GM21619 (cell line): ENCODE results near the gene ITPR1.
A peak's percentile ranks its signal among the peaks of the same experiment; 100 is the strongest.

ENCODE experiments used
- ATAC-seq: cut with Tn5 transposase; IDR thresholded peaks from one replicate; pipeline ENCODE4 v1.9.1; 2021; ENCODE audit not compliant: unreplicated experiment

Gene ITPR1

DNA sequence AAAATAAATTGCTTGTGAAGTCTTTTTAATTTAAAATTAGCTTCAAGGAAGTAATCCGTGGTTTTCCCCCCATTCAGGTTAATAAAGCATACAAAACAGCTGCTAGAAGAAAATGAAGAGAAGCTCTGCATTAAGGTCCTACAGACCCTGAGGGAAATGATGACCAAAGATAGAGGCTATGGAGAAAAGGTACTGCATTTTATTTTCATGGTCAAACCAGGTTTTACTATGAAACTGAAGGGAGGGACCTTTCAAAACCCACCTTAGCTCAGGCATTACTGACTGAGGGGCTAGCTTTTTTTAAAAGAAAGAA, 218.5 kb downstream of the ITPR1 start:
- peak; percentile 28 for ATAC-seq

DNA sequence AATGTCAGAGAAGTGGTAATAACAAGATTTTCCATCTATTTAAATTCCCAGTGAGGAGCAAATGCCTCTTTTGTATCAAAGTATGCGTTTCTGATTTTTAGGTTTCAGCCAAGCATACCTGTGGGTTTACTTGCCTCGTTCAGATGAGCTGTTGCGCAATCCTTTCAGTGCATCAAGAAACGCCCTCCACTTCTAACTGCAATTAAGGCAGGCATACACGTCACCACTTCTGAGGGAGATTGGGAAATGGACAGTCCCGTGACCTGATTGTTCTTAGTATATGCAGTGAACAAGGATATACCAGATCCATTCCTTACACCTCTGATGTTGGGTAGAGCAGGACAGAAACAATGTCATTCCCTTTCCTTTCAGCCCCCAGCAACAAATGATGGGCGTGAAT, 219.0 kb downstream of the ITPR1 start:
- ATAC-seq: no peak

DNA sequence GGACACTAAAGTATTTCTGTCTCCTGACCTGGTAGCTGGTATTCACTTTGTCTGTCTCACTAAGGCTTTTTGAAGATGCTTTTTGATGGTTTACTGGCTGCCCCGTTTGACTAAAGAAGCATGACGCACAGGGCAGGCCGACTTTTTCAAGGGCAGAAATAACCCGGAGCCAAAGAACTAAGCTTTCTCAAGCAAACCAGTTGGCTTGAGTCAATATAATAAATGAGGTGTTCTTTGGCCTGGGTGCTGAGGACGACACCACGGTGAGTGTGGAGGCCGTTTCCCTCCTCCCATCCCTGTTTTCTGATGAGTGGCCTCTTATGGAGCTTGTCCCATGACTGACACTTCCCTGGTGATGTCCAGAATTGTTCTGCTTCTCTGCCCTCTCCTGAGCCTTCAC, 220.9 kb downstream of the ITPR1 start:
- ATAC-seq: no peak

DNA sequence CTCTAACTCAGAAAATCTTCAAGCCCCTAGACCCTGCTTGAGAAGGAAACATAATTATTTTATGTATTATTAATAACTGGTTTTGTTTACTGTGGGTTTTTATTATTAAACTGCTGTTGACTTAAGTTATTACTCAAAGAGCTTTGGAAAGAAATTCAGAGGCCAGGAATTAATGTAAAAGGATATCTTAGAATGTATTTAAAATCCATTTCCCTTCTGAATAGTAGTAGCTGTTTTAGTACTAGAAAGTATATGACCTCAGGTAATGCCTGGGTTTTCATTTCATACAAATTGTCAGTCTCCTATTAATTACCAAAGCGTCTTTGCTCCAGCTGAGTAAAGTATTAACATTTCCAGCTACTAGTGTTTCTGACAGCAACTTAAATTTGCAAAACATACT, 223.1 kb downstream of the ITPR1 start:
- no peak for ATAC-seq

DNA sequence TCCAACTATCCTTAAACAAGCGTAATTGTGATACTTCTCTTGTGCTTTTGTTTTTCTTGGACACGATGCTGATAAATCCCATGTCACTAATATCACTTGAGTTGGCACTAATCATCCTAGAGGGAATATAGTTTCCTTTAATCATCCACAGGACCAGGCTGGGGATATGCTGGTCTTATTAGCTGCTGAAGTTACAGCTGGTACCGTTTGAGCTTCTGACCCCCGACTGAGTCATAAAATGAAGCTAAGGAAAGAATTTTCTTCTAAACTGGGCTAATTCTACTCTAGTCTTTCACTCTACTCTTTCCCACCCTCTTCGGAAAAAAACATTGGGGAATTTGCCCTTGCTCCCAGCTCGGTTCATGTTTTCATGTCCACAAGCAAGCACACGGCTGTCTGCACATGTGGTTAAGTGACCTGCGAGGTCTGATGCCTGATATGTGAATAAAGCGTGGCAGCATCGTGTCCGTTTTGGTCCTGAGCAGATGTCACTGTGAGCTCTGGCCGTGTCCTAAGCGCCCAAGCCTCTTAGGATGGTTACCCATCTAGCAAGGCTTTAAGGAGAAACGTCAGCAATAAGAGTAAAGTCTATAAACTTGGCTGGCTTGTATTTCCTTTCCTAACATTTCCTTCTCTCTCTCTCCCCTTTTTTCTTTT, 223.7 kb downstream of the ITPR1 start:
- no peak for ATAC-seq

DNA sequence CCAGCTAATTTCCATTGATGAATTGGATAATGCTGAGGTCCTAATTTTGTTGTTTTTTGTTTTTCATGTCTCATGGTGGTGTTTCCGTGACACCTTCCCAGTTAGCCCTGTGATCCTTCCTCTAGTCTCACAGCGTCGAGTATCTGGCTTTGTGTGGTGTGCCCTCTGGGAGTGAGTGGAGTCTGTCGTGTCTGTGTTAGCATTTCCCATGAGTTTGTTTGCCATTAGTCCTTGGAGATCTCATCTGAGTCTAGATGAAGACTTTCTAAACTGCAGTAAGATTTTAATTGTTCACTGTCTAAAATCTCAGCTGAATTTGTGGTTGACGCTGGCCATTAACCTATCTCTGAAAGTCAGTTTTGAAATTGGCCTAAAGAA, 224.2 kb downstream of the ITPR1 start:
- ATAC-seq: no peak

DNA sequence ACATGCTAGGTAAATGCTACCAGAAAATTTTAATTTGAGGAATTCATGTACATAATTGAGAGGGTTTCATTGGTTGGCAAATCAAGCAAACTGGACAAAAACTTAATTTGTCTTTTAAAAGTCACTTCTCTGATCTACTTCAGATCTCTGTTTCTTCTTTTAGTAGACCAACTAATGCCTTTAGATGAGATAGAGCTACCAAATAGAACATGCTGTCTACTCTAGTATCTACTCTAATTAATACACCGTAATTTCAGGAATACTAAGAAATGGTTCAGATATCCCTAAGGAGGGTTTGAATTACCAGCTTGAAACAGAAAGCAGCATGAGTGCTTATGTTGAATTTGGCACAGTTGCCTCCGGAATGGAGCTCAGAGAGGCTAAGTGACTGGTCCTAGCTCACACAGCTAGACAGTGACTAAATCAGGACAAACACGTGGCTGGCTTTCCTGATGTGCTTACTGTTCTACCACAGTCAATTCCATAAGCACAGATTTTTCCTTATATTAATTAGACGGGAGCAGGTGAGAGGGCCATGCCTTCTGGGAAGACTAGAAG, 225.1 kb downstream of the ITPR1 start:
- ATAC-seq: no peak

DNA sequence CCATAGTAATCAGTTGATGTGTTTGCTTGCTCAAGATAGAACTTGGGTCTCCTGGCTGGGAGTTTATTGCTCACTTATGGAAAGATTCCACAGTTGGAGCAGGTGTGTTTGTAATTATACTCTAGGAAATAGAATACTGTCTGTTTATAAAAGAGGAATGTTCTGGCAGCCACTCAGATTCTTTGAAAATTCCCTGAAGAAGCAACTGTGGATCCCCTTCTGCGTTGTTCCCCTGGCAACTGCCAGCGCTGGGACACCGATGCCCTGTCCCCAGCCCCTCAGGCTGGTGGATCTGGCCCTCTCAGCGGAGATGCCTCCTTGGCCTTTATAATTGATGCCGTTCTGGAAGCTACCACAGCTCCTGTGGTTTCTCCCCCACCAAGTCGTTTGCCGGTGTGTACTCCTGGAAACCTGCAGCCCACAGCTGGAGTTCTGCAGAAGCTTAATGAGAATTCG, 225.9 kb downstream of the ITPR1 start:
- ATAC-seq: no peak

DNA sequence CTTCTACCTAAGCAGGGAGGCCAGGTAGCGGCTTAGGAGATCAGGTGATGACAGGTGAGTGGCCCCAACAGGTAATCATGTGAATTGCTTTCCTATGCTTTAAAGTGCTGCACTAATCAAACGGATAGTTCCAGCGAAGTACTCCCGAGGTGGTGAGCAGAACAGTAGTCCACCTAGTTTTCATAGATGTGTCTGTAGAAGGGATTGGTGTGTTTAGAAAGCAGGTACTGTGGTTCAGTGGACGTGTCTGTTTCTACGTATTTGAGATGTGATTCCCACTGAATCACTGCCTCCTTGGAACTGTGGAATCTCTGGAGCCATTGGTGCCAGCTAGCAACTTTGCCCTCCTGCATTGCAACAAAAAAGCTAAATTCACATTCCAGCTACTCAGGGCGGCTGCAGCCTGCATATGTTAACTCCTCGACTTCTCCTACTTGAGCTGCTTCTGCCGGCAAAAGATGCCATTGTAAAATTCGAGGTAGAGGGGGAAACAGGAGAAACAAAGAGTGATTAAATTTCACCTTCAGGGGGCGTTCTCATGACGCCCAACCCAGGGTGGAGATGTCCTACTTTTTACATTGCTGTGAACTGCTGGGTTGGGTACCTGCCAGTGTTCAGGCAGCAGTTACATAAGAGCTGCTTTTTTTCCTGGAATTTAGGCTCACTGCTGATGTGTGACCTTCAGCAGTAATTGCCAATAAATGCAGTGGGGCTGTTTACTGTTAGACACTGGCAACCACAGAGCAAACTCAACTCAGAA, 227.3 kb downstream of the ITPR1 start:
- ATAC-seq: no peak

DNA sequence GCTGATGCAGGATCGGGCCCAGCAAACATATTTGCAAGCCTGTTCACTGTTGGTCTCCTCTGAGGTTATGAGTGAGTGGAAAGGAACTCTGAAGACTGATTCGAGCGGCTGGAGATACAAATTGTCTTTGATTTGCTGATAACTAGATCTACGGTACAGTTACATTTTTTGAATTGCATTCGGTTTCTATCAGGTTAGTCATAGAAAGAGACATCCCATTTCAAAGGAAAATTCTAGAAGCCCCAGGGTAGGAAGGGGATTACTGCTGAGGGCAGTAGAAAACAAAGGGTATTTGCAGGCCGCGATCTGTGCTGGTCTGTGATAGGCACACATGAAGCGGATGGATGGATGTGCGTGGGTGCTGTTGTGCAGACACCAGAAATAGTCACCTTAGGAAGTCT, 228.4 kb downstream of the ITPR1 start:
- no peak for ATAC-seq

DNA sequence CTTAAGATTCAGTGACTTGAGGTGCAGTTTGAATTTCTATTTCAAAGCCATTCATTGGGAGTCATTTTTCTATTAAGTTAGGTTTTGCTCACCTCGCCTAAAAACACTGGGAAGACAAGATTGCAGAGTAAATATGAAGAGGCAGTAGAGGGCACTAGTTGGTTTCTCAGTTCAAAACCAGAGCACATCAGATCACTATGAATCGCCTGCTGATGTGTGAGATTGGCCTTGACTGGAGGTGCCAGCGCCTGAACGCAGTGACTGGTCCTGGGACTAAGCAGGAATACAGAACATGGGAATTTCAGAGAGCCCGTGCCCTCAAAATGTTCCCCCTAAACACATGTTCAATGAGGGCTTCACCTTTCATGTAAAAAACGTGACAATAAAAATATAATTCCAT, 229.0 kb downstream of the ITPR1 start:
- ATAC-seq: peak; percentile 53

DNA sequence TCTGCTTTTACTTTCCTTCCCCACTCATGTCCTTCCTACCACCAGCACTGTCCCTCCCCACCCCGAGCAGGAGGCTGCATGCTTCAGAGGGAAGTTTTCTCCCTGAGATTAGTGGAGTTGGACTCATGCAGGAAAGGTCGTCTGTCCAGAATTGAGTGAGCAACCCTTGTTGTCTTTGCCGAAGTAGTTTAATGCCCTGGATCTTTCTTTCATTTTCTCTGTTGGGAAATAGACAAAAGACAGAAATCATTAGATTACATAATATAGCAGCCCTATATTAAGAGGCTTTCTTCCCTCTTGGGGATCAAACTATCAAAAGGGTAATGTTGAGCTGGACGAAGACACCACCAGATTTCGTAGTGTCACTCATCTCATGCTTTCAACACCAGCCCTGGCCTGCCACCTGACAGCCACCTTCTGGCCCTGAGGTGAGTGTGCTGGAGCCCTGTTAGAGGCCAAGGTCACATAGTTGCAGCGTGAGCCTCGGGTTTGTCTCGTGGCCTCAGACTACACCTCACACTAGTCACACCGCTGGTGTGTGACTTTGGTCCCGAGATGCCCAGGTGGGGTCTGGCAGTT, 231.0 kb downstream of the ITPR1 start:
- no peak for ATAC-seq

DNA sequence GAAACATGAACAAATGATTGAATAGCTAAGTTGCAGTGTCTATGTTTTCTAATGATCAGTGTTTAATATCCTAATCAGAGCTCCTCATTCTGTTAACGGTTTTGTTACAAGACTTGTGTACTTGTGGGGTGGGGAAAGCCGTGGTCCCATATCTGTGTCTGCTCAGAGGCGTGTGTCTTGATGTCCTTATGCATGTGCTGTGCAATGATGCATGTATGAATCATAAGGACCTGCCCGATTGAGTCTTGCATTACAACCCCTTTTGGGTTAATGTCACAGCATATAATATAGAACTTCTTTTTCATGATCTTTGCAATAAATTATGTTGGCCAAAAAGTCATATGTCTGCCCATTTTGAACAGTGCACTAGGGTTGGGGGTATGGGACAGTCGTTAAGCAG, 233.4 kb downstream of the ITPR1 start:
- ATAC-seq: no peak

DNA sequence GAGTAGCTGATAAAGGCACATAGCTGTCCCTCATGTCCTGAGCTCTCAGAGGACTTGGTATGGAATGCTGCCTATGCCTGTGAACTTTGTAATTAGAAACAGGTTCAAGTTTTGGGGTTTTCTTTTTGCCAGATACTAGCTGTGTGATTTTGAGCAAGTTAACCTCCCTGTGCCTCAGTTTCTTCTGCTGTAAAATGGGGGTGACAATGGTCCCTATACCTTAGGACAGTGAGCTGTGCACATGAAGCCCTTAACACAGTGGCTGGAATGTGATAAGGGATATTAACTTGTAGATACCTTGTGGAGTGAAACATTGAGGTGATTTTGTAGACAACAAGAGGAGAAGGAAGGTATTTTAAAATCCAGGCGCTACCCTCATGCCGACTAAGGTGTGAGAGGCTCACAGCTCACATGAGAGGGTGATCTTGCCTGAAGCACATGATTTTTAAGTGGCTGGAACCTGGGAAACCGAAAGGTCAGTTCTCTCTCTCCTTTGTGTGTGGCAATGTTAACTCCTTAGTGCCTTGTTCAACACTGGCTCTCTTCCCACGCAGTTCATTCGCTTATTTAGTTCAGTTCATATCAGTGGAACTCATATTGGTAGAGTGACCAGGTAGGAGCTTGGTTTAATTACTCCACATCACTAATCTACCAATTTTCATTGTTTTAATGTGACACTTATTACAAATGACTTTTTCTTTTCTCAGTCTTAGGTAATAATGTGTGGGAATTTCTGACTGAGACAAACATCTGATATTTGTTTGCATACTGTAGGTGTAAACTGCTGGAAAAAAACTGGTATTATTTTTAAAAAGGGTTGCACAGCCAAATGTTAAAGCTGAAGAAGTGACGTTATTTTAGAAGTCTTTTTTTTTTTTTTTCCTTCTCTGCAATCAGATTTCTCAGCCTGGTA, 236.2 kb downstream of the ITPR1 start:
- ATAC-seq: no peak

DNA sequence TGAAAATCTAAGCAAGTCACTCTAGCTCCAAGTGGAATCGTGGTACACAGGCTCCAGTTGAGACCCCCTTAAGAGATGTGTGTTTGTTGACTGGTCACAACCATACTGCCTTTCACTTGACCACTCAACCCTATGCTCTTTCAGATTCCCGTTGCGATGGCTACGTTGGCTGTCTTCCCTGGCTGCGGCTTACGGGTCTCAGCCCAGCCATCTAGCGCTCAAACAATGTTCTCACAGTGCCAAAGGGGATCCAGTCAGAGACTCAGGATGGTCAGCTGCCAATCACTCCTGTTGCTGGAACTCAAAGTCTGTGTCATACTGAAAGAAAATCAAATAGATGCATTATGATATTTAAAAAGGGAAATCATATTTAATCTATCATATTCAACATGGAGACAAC, 237.6 kb downstream of the ITPR1 start:
- ATAC-seq: no peak

DNA sequence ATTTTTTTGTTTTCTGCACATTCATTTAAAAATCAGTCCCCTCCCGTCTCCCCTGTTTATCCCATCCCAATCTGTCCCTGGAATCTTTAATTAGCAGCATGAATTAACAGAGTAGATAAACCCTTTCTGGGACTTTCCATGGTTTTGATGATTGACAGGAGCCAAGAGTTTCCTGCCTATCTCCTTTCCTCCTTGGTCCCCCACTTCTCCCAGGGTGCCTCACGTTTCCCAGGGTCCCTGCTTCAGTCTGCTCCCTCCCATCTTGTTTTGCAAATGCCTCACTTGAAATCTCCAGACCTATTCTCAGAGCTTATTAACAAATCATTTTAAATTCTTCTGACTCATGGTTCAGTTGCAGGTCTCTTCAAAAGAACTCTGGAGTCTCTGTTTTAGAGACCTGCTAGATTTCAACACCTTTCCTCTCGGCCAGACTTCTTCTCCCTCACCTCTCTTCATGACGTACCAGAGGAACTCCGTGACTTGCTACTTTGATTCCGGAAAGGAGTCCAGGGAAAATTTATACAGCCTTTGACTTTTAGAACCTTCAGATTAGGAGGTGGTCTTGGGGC, 238.5 kb downstream of the ITPR1 start:
- ATAC-seq: no peak

DNA sequence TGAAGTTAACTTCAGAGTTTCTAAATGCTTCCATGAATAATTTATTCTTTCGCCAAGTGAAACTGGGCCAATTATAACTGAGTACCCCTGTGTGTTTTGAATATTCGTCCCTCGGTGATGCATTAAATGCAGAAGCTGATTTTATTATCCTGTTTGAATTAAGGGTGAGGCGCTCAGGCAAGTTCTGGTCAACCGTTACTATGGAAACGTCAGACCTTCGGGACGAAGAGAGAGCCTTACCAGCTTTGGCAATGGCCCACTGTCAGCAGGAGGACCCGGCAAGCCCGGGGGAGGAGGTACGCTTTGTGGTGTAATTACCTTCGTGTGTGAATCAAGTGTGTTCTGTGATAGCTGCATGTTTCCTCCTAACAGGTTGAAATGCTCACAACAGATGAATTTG, 239.8 kb downstream of the ITPR1 start:
- ATAC-seq: no peak

DNA sequence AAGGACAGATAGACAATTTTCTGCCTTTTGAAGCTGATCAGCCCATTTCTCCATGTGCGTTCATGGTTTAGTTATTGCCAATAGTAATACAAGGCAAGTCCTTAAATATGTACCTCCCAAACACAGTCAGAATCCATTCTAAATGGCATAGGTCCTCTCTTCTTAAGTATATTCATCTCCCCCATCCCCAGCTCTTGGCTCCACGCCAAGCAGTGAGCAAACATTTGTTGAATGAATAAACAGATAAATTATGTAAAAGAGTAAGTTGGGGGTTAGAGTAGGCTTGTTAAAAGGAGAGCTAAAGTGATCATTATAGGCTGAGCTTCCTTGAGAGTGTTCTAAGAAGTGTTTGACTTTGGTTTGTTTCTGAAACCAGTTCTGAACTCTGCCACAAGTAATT, 241.3 kb downstream of the ITPR1 start:
- ATAC-seq: no peak

DNA sequence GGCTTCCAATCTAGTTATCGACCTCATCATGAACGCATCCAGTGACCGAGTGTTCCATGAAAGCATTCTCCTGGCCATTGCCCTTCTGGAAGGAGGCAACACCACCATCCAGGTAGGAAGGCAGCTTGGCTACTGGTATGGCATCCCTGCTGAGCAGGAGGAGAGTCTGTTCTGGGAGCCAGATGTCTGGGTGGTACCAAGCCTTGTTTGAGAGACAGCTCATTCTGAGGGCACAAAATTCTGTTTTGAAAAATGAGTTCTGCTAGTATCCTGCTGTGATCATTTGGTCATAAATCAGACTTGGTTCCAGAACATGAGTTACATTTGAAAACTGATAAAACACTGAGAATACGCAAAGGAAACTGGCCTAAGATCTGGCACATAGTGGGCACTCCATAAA, 242.1 kb downstream of the ITPR1 start:
- ATAC-seq: no peak

DNA sequence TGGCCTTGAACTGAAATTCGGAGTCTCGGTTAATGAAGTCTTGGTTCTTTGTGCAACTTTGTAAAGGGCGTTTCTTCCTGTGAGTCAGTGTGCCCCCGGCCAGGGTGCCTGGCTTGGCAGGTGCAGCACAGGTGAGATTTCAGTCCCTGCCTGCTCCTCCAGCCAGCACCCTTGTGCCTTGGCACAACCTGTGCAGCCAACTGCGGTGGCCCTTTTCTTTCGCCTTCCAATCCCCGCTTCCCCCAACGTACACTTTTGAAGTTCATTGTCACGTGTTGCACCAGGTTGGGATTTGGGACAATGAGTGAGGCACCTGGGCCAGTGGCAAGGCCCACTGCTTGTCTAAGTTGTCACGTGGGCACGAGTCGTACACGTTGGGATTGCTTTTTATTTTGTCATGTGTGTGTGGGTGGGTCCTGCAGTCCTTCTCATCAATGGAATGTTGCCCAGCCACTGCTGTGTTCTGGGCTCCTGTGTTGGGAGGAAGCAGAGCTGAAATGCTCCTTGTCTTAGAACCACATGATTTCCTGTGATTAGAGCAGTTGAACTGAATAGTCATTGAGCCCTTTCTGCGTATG, 243.2 kb downstream of the ITPR1 start:
- no peak for ATAC-seq
